K562 (cell line): ENCODE measurements around the gene KCTD6. TPM values are rescaled to one million over a fixed set of nuclear protein-coding genes. Genes with fewer than 3 reads are reported as not detected.

ENCODE experiments used
- ATAC-seq: fragments of 200-7000 bp; cut with Tn5 transposase; 3 replicates; pipeline ENCODE4 v1.9.1; 2020; ENCODE audit warnings: moderate library complexity
- BruUV-seq: library from RNA; stranded (reverse); fragments of 400-500 nt; replicated peaks from 2 replicates; lab custom pipeline; 2021; lab: Mats Ljungman, UMichigan
- CTCF ChIA-PET: fragments of 300-600 bp; formaldehyde crosslinking; extraction: SDS; loops from one replicate; lab custom pipeline; 2021; ENCODE audit warnings: low intra/inter-chr PET ratio; lab: Yijun Ruan, JAX
- POLR2A ChIA-PET: fragments of 300-600, 350-650 bp; sonication (Branson Sonifier 250); formaldehyde crosslinking; extraction: SDS; loops from one replicate; lab custom pipeline; 2021; ENCODE audit warnings: antibody characterized with exemption, inconsistent platforms; lab: Yijun Ruan, JAX
- DNase-seq, 4 experiments: peaks; one replicate each; pipeline versions ENCODE4 v3.0.0 to v3.0.0-alpha.2; 2011 to 2018; ENCODE audit warnings: low spot score in 3 of 4, mixed read lengths in 3 of 4; ENCODE audit errors: extremely low read depth in 1 of 4
- FAIRE-seq: peaks from 2 replicates; lab custom pipeline; 2011; peaks lifted over from hg19 to GRCh38; lab: Jason Lieb, UNC
- H2AFZ ChIP-seq: 2 replicates; pipeline ENCODE4 v1.6.0; 2011; ENCODE audit warnings: low read depth, low read length, control low read depth, inconsistent platforms
- H3K27ac ChIP-seq: fragments of 200-600 bp; 3 replicates; pipeline ENCODE4 v1.8.0; 2011; ENCODE audit warnings: low read depth, mild to moderate bottlenecking, control low read depth, inconsistent platforms, low read length, moderate library complexity, mixed read lengths; ENCODE audit errors: extremely low read depth
- H3K27me3 ChIP-seq, 2 experiments: fragments of 300-600 bp in 1 of 2; 2 replicates in 1 of 2; 3 replicates in 1 of 2; pipeline versions ENCODE4 v1.6.0 to v1.8.0; 2011; ENCODE audit warnings: inconsistent platforms in 2 of 2, low read length in 2 of 2, mild to moderate bottlenecking in 1 of 2, mixed read lengths in 1 of 2, moderate library complexity in 1 of 2; ENCODE audit not compliant: control insufficient read depth in 2 of 2, insufficient read depth in 2 of 2
- H3K36me3 ChIP-seq: fragments of 300-600 bp; 3 replicates; pipeline ENCODE4 v1.8.0; 2011; ENCODE audit warnings: mild to moderate bottlenecking, low read length, inconsistent platforms; ENCODE audit not compliant: control insufficient read depth, insufficient read depth
- H3K4me1 ChIP-seq, 2 experiments: fragments of 200-600 bp in 1 of 2; replicated peaks in 1 of 2; 2 replicates in 1 of 2; 3 replicates in 1 of 2; pipeline versions ENCODE4 v1.5.1 to v1.8.0; 2011; ENCODE audit warnings: inconsistent platforms in 2 of 2, low read length in 2 of 2, mild to moderate bottlenecking in 1 of 2, mixed read lengths in 1 of 2, moderate library complexity in 1 of 2; ENCODE audit not compliant: control insufficient read depth in 2 of 2, insufficient read depth in 2 of 2
- H3K4me2 ChIP-seq: 2 replicates; pipeline ENCODE4 v1.6.1; 2011; ENCODE audit warnings: low read length, control low read depth, inconsistent platforms, mixed read lengths; ENCODE audit not compliant: insufficient read depth
- H3K4me3 ChIP-seq: fragments of 200-600 bp; sonication (generic), shearing (Covaris generic); 2 replicates; pipeline ENCODE4 v1.5.1; 2016; ENCODE audit warnings: control low read depth, inconsistent platforms
- H3K79me2 ChIP-seq: fragments of 200-600 bp; 3 replicates; pipeline ENCODE4 v1.8.0; 2011; ENCODE audit warnings: low read length, inconsistent platforms; ENCODE audit not compliant: control insufficient read depth, insufficient read depth
- H3K9ac ChIP-seq, 2 experiments: 2 replicates each; pipeline versions ENCODE4 v1.6.0 to v1.6.1; 2011; ENCODE audit warnings: low read depth in 2 of 2, low read length in 2 of 2, control low read depth in 1 of 2, inconsistent platforms in 1 of 2, mild to moderate bottlenecking in 1 of 2, mixed read lengths in 1 of 2; ENCODE audit not compliant: insufficient read depth in 1 of 2
- H3K9me1 ChIP-seq: one replicate; pipeline ENCODE4 v1.6.0; 2011; ENCODE audit warnings: inconsistent platforms, mild to moderate bottlenecking, low read length, moderate library complexity; ENCODE audit not compliant: control insufficient read depth, insufficient read depth
- H3K9me3 ChIP-seq: replicated peaks from 2 replicates; pipeline ENCODE4 v1.5.1; 2011; ENCODE audit warnings: low read depth, low read length, inconsistent platforms; ENCODE audit not compliant: control insufficient read depth, insufficient read depth
- H4K20me1 ChIP-seq: replicated peaks from 2 replicates; pipeline ENCODE4 v1.6.1; 2011; ENCODE audit warnings: low read length, inconsistent platforms, mixed read lengths; ENCODE audit not compliant: control insufficient read depth, insufficient read depth
- FOXA1 ChIP-seq: fragments of 450-650 bp; IDR thresholded peaks from 2 replicates; pipeline ENCODE4 v1.6.1; 2016; ENCODE audit warnings: mild to moderate bottlenecking, borderline replicate concordance
- HNRNPL ChIP-seq: fragments of 200-400 bp; formaldehyde crosslinking; IDR thresholded peaks from 2 replicates; pipeline ENCODE4 v1.6.1; 2017; ENCODE audit warnings: low read depth, mild to moderate bottlenecking, low read length
- MAFF ChIP-seq: IDR thresholded peaks from 2 replicates; pipeline ENCODE4 v1.6.1; 2012; ENCODE audit warnings: low read length, improper control_type of control experiment
- SRSF7 ChIP-seq: fragments of 200-400 bp; formaldehyde crosslinking; optimal IDR thresholded peaks from 2 replicates; pipeline ENCODE3; 2017; ENCODE audit warnings: mild to moderate bottlenecking, low read depth, low read length
- TCF7L2 ChIP-seq: fragments of 150-350 bp; IDR thresholded peaks from 2 replicates; pipeline ENCODE4 v1.6.1; 2016; ENCODE audit warnings: low read depth, mild to moderate bottlenecking, low read length, moderate library complexity
- ZEB2 ChIP-seq: fragments of 450-650 bp; IDR thresholded peaks from 2 replicates; pipeline ENCODE4 v1.6.1; 2016
- ZNF217 ChIP-seq: sonication (generic); formaldehyde crosslinking; IDR thresholded peaks from 2 replicates; pipeline ENCODE4 v1.8.0; 2022; ENCODE audit warnings: mild to moderate bottlenecking, missing genetic modification reagents
- WGBS: fragments of 100-300 bp; shearing (Covaris generic); methylation state at CpG from one replicate; pipeline ENCODE4 v1.1.6; 2016; ENCODE audit warnings: low coverage, mixed read lengths; ENCODE audit not compliant: insufficient coverage; ENCODE audit errors: missing lambda C conversion rate; 5-methylcytosine and 5-hydroxymethylcytosine counted together
- in situ Hi-C: fragments of 300-500 bp; cut with MboI; formaldehyde crosslinking; loops from 4 replicates; pipeline ENCODE4 v1.15.0; 2018; ENCODE audit warnings: inconsistent platforms, mixed read lengths
- intact Hi-C: fragments of 100-400 bp; cut with micrococcal nuclease; formaldehyde crosslinking; loops from 2 replicates; pipeline ENCODE4 v1.14.2; 2022
- polyA plus RNA-seq, 8 experiments: library from polyadenylated mRNA; depleted of rRNA in 4 of 8; stranded (reverse) in 5 of 8; unstranded in 3 of 8; fragments of >200 nt; fragmentation: Nextera tagmentation in 2 of 8; fragmentation: Illumina TruSeq in 1 of 8; extraction: Ambion mirVana in 2 of 8; extraction: Trizol in 1 of 8; gene quantifications; 2 replicates each; pipeline versions ENCODE4 v1.2.1 to v1.2.3, GENCODE V29; 2011 to 2014; ENCODE audit warnings: inconsistent platforms in 1 of 8, missing spikeins in 1 of 8
- total RNA-seq, 7 experiments: library from RNA; depleted of rRNA in 6 of 7; stranded (reverse); fragments of >200 nt in 6 of 7; fragmentation: Illumina TruSeq in 2 of 7; extraction: Trizol in 2 of 7; gene quantifications; 2 replicates each; pipeline versions ENCODE4 v1.2.1 to v1.2.3, GENCODE V29; 2011 to 2021; ENCODE audit warnings: low replicate concordance in 1 of 7
- TF ChIP-seq, protein P1 (sequence below), 2 experiments: IDR thresholded peaks; 2 replicates each; pipeline ENCODE4 v1.6.1; 2011; ENCODE audit warnings: borderline replicate concordance in 1 of 2, control low read depth in 1 of 2, low read depth in 1 of 2, low read length in 1 of 2, mild to moderate bottlenecking in 1 of 2, mixed read lengths in 1 of 2, moderate library complexity in 1 of 2; ENCODE audit not compliant: insufficient read depth in 1 of 2, insufficient read length in 1 of 2, poor library complexity in 1 of 2, severe bottlenecking in 1 of 2; ENCODE audit errors: extremely low read depth in 1 of 2
- TF ChIP-seq, protein P2 (sequence below), 2 experiments: fragments of 450-650 bp; conservative IDR thresholded peaks; 2 replicates each; pipeline ENCODE4 v1.6.1; 2017; ENCODE audit warnings: mild to moderate bottlenecking in 2 of 2, moderate library complexity in 2 of 2
- TF ChIP-seq, protein P3 (sequence below), 2 experiments: fragments of 450-650 bp; IDR thresholded peaks; 2 replicates each; pipeline ENCODE4 v1.6.1; 2018; ENCODE audit warnings: mild to moderate bottlenecking in 2 of 2, low read depth in 1 of 2; ENCODE audit not compliant: partially characterized antibody in 2 of 2
- TF ChIP-seq, protein P4 (sequence below): sonication (generic); IDR thresholded peaks from 2 replicates; pipeline ENCODE4 v1.6.1; 2016

The KCTD6 gene
- total and polyA plus RNA-seq, 9 of the 15 experiments (the other 6 are each of a cell fraction or from before 2014, with no cell fraction given), result 2.1 to 5.9 (median 4.5) TPM

DNA sequence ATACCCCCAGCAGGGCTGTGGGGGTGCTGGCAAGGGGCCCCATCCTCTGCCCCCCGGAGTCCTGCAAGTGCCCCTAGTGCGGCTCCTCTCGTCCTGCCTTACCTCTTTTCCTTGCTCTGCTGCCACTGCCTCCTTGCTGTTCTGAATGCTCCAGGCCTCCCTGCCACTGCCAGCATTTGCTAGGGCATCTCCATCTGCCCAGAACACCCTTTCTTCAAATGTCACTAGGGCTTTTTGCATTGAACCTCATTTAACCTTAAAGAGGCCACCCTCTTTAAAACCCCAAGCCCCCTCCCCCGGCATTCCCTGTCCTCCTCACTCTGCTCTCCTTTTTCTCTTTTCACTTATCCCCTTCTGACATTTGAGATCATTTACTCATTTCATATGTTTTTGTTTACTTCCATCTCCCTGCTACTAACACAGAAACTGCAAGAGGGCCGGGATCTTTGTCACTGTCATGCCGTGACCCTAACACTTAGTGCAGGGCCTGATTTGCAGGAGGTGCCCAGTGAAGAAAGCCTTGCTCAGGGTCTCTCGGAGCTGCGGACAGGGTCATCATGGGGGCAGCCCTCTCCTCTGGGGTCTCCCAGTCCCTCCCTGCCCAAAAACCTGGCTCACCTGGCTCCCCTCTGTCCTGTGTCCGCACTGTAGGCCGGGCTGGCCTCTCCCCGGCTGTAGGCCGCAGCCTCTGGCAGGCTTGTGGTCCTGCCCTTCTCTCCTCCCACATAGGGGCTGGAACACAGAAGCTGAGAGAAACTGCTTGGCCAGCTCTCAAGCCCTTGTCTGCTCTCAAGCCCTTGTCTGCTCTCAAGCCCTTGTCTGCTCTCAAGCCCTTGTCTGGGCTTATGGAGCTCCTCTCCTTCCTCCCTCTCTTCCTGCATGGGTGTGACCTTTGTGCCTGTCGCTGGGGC, 44.9 kb downstream of the KCTD6 start, which contains the start of gene ACOX2:
ACOX2 (minus strand) TSS at position 690 of the 911 bp plus-strand sequence. CDS start 2,084 bp downstream, outside the sequence.
- in situ Hi-C loops (loop anchor here (10.0 kb wide), 1 partner anchor 352 kb away; no protein-coding TSS in a partner anchor), intact Hi-C loops (no loop called here)
- WGBS, result 24% methylated on average over 8 of the region's 13 CpGs
- H3K9ac ChIP-seq, result no peak within 1 kb of the TSS
- peak in 1 of 4 experiments; percentile 2 for DNase-seq
- no peaks in the 10 kb centered on the region; the same call in 1 of the 2 replicates for H4K20me1 ChIP-seq
- ATAC-seq, result no peak
- no peaks in the 10 kb centered on the region for H3K9me3 ChIP-seq
- no peaks in the 10 kb centered on the region for H3K79me2 ChIP-seq
- TF ChIP-seq, protein P1, sequence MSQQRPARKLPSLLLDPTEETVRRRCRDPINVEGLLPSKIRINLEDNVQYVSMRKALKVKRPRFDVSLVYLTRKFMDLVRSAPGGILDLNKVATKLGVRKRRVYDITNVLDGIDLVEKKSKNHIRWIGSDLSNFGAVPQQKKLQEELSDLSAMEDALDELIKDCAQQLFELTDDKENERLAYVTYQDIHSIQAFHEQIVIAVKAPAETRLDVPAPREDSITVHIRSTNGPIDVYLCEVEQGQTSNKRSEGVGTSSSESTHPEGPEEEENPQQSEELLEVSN (IDR thresholded peaks at IDR 0.05; ENCODE audit: borderline replicate concordance in 1 of 2, extremely low read depth in 1 of 2, insufficient read depth in 1 of 2, insufficient read length in 1 of 2, low read depth in 1 of 2, low read length in 1 of 2, poor library complexity in 1 of 2, severe bottlenecking in 1 of 2), result no peak
- TF ChIP-seq, protein P2, sequence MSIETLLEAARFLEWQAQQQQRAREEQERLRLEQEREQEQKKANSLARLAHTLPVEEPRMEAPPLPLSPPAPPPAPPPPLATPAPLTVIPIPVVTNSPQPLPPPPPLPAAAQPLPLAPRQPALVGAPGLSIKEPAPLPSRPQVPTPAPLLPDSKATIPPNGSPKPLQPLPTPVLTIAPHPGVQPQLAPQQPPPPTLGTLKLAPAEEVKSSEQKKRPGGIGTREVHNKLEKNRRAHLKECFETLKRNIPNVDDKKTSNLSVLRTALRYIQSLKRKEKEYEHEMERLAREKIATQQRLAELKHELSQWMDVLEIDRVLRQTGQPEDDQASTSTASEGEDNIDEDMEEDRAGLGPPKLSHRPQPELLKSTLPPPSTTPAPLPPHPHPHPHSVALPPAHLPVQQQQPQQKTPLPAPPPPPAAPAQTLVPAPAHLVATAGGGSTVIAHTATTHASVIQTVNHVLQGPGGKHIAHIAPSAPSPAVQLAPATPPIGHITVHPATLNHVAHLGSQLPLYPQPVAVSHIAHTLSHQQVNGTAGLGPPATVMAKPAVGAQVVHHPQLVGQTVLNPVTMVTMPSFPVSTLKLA (conservative IDR thresholded peaks at IDR 0.05), result no peak
- TF ChIP-seq HNRNPL (no peak), ZNF217 (CRISPR knock-in tag) (no peak), TCF7L2 (no peak), MAFF (no peak), SRSF7 (no peak), FOXA1 (no peak), ZEB2 (no peak)
- TF ChIP-seq, protein P3, sequence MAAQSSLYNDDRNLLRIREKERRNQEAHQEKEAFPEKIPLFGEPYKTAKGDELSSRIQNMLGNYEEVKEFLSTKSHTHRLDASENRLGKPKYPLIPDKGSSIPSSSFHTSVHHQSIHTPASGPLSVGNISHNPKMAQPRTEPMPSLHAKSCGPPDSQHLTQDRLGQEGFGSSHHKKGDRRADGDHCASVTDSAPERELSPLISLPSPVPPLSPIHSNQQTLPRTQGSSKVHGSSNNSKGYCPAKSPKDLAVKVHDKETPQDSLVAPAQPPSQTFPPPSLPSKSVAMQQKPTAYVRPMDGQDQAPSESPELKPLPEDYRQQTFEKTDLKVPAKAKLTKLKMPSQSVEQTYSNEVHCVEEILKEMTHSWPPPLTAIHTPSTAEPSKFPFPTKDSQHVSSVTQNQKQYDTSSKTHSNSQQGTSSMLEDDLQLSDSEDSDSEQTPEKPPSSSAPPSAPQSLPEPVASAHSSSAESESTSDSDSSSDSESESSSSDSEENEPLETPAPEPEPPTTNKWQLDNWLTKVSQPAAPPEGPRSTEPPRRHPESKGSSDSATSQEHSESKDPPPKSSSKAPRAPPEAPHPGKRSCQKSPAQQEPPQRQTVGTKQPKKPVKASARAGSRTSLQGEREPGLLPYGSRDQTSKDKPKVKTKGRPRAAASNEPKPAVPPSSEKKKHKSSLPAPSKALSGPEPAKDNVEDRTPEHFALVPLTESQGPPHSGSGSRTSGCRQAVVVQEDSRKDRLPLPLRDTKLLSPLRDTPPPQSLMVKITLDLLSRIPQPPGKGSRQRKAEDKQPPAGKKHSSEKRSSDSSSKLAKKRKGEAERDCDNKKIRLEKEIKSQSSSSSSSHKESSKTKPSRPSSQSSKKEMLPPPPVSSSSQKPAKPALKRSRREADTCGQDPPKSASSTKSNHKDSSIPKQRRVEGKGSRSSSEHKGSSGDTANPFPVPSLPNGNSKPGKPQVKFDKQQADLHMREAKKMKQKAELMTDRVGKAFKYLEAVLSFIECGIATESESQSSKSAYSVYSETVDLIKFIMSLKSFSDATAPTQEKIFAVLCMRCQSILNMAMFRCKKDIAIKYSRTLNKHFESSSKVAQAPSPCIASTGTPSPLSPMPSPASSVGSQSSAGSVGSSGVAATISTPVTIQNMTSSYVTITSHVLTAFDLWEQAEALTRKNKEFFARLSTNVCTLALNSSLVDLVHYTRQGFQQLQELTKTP (IDR thresholded peaks at IDR 0.05; ENCODE audit: low read depth in 1 of 2, partially characterized antibody in 2 of 2), result no peak
- TF ChIP-seq, protein P4, sequence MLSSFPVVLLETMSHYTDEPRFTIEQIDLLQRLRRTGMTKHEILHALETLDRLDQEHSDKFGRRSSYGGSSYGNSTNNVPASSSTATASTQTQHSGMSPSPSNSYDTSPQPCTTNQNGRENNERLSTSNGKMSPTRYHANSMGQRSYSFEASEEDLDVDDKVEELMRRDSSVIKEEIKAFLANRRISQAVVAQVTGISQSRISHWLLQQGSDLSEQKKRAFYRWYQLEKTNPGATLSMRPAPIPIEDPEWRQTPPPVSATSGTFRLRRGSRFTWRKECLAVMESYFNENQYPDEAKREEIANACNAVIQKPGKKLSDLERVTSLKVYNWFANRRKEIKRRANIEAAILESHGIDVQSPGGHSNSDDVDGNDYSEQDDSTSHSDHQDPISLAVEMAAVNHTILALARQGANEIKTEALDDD, result no peak
- POLR2A ChIA-PET, result interaction anchor here (1.0 to 1.3 kb wide), 2 partner anchors 33 to 65 kb away, joined by 3 read pairs; no protein-coding TSS in a partner anchor
- no peak within 1 kb of the TSS for H3K4me3 ChIP-seq
- no peak within 1 kb of the TSS for H2AFZ ChIP-seq
- no peak within 1 kb of the TSS for H3K4me2 ChIP-seq
- H3K9me1 ChIP-seq, result no peaks in the 10 kb centered on the region
- no peaks in the 10 kb centered on the region for H3K36me3 ChIP-seq
- H3K27me3 ChIP-seq, result no peaks in the 10 kb centered on the region; a peak in 2 of 5 replicates
- FAIRE-seq, result no peak
- BruUV-seq, result no TSS peak
- H3K27ac ChIP-seq, result no peak within 1 kb of the TSS
- peaks cover 7% of the 10 kb centered on the region in 2 experiments; a peak in 2 of 5 replicates for H3K4me1 ChIP-seq
- CTCF ChIA-PET, result interaction anchor here (0.5 kb wide), 1 partner anchor 108 kb away, joined by 3 read pairs; no protein-coding TSS in a partner anchor
